Activated T-helper 1 cell treated with anti-CD3 and anti-CD28 coated beads, Interleukin-12 subunit alpha, Interleukin-12 subunit beta, Interleukin-2, Interleukin-4 antibody, amounts not matched to agents 30 ng/mL and 10 ng/mL and 1 ng/mL, durations not matched to agents 14 hours and 24 hours and 36 hours (primary cell): ENCODE measurements around the gene GPN1. TPM values are rescaled to one million over a fixed set of nuclear protein-coding genes. Genes with fewer than 3 reads are reported as not detected.
"Not testable (repeated sequence)": the region's sequence is repeated elsewhere in the genome, so short reads cannot be mapped to it uniquely, and the experiment has no call there.

Source experiments
- DNase-seq: peaks from one replicate; pipeline ENCODE4 v3.0.0; 2021; ENCODE audit warnings: low spot score
- H3K27ac Mint-ChIP-seq: one replicate; pipeline ENCODE4 v1.8.0; 2021; ENCODE audit warnings: mild to moderate bottlenecking, mixed read lengths
- H3K27me3 Mint-ChIP-seq: one replicate; pipeline ENCODE4 v1.8.0; 2022; ENCODE audit warnings: mild to moderate bottlenecking, moderate library complexity, mixed read lengths; ENCODE audit not compliant: insufficient read depth
- H3K36me3 Mint-ChIP-seq: one replicate; pipeline ENCODE4 v1.8.0; 2021; ENCODE audit warnings: low read depth, mixed read lengths
- H3K4me1 Mint-ChIP-seq: one replicate; pipeline ENCODE4 v1.8.0; 2021; ENCODE audit warnings: low read depth, mixed read lengths
- H3K4me3 Mint-ChIP-seq: one replicate; pipeline ENCODE4 v1.8.0; 2021; ENCODE audit warnings: mild to moderate bottlenecking, moderate library complexity, mixed read lengths
- H3K9me3 Mint-ChIP-seq: one replicate; pipeline ENCODE4 v1.8.0; 2021; ENCODE audit warnings: mixed read lengths
- intact Hi-C: fragments of 100-400 bp; cut with micrococcal nuclease; formaldehyde crosslinking; loops from one replicate; pipeline ENCODE4 v1.15.1; 2024
- total RNA-seq: library from RNA; stranded (reverse); gene quantifications from 2 replicates; pipeline ENCODE4 v1.2.3, GENCODE V29; 2022

The GPN1 gene
- total RNA-seq, 1 donor from 2014 or later = 51.0 TPM

DNA sequence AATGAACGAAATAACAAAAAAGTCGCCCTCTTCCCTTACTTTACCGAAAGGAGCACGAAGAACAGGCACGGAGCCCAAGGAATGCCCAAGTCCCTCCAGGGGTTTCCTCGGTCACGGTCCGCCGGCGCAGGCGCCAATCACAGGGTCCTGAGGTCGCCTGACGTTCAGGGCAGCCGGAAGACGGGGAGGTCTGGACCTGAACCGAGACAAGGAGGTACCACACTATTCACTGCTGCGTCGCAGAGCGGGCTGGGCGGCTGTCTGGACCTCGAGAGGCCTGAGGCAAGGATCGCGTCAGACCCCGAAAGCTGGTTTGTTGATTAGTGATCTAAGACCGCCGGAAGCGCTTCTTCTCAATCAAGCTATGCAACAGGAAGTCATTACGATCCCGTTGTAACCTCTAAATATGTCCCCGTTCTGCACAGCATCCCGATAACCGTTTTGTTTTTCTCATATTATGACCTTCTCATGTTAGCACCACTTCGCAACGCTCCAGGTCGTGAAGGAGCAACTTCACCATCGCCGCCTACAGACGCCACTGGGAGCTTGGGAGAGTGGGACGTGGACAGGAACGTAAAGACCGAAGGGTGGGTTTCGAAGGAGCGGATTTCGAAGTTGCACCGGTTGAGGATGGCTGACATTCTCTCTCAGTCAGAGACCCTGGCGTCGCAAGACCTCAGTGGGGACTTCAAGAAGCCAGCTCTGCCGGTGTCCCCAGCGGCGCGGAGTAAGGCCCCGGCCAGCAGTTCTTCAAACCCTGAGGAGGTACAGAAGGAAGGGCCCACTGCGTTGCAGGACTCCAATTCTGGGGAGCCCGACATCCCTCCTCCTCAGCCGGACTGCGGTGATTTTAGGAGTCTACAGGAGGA lies 34.7 kb downstream of the GPN1 start, which contains the start of the genes SLC4A1AP and SUPT7L:
TSS of gene SLC4A1AP (plus strand) at position 605 of the 869 bp plus-strand sequence. CDS start at position 631, 26 bp downstream.
TSS of gene SUPT7L (minus strand) at position 330 of the 869 bp plus-strand sequence. CDS start 1,422 bp downstream, outside the sequence.
- Mint-ChIP-seq H3K4me1 (peaks cover 55% of the 10 kb centered on the region), H3K27ac (peak within 1 kb of the TSS; percentile 97), H3K27me3 (no peaks in the 10 kb centered on the region), H3K4me3 (peak within 1 kb of the TSS; percentile 96), H3K36me3 (peaks cover 41% of the 10 kb centered on the region), H3K9me3 (no peaks in the 10 kb centered on the region)
- intact Hi-C loops = loop anchor here (1.0 to 2.0 kb wide), 11 partner anchors 20 to 727 kb away; partner anchors contain the start of genes ATRAID, EIF2B4, GTF3C2 and IFT172
- peak; percentile 70 for DNase-seq

DNA sequence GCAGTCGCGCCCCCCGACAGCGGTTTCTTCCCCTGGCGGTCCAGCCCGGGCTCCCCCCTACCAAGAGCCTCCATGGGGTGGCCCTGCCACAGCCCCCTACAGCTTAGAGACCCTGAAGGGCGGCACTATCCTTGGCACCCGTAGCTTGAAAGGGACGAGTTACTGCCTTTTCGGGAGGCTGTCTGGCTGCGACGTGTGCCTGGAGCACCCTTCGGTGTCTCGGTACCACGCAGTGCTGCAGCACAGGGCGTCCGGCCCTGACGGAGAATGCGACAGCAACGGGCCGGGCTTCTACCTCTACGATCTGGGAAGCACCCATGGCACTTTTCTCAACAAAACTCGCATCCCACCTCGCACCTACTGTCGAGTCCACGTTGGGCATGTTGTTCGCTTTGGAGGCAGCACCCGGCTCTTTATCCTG lies 35.3 kb downstream of the GPN1 start:
- H3K27me3 Mint-ChIP-seq = no peaks in the 10 kb centered on the region
- peak overlapping the region; percentile 97 for H3K27ac Mint-ChIP-seq
- peaks cover 52% of the 10 kb centered on the region for H3K4me1 Mint-ChIP-seq
- peak overlapping the region; percentile 96 for H3K4me3 Mint-ChIP-seq
- H3K36me3 Mint-ChIP-seq = peaks cover 43% of the 10 kb centered on the region
- no peaks in the 10 kb centered on the region for H3K9me3 Mint-ChIP-seq
- DNase-seq = no peak
- intact Hi-C loops = no loop called here

DNA sequence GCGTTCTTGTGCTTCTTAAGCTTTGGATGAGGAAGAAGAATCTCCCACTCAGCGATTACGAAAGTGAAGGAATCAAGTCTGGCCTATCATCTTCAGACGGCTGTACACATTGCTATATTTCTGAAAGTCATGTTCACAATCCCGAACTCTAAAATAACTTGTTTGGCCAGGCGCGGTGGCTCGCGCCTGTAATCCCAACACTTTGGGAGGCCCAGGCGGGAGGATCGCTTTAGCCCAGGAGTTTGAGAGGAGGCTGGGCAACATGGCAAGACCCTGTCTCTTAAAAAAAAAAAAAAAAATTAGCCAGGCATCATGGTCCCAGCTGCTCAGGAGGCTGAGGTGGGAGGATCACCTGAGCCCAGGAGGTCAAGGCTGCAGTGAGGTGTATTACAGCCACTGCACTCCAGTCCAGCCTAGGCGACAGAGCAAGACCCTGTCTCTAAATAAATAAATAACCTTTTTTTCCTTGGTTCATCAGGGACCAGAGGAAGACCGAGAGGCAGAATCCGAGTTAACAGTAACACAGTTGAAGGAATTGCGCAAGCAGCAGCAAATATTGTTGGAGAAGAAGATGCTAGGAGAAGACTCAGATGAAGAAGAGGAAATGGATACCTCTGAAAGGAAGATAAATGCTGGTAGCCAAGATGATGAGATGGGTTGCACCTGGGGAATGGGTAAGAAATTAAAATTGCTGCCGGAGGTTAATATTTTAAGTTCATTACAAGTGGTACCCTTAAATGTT lies 35.9 kb downstream of the GPN1 start:
- DNase-seq = no peak
- Mint-ChIP-seq H3K27ac (no peak overlapping the region), H3K27me3 (no peaks in the 10 kb centered on the region), H3K4me3 (peak overlapping the region; percentile 96), H3K4me1 (peaks cover 46% of the 10 kb centered on the region), H3K36me3 (peaks cover 40% of the 10 kb centered on the region), H3K9me3 (no peaks in the 10 kb centered on the region)
- intact Hi-C loops = no loop called here

DNA sequence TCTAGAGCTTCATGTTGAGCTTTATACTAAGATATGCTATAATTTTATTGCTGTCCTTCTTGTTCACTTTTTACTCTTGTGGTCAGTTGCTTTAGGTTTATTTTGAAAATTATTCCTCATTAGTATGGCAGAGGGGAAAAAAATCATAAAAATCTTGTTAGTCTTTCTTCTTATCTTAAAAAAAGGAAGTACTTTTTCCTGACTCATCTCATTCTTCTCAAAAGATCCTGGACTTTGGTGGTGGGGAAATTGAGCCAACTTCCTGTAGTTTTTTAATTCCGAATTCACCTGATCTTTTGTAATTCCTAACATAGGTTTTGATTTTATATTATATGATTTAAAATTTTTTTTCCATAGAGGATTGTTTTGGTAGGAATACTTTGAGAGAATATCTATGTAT lies 38.6 kb downstream of the GPN1 start:
- Mint-ChIP-seq H3K4me1 (peaks cover 30% of the 10 kb centered on the region), H3K4me3 (no peak overlapping the region), H3K36me3 (peaks cover 33% of the 10 kb centered on the region), H3K27ac (no peak overlapping the region), H3K9me3 (no peaks in the 10 kb centered on the region), H3K27me3 (no peaks in the 10 kb centered on the region)
- intact Hi-C loops = no loop called here
- no peak for DNase-seq

DNA sequence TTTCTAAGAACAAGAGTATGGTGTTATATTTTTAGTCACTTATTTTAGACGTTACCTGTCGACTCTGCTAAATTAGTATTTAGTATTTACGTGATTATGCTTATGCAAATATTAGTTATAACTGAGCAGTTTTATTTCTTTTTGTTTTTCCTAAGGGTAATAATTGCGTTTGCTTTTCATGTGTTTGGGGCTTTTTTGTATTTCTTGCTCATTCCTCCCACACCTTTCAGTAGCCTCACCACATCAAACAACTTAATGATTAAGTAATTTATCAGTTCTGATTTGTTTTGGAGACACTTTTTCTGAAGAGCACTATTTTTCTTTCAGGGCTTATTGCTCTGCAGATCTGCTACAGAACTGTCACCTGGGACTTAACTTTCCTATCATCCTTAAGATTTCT lies 42.4 kb downstream of the GPN1 start:
- H3K36me3 Mint-ChIP-seq = peaks cover 47% of the 10 kb centered on the region
- DNase-seq = no peak
- no peak overlapping the region for H3K27ac Mint-ChIP-seq
- no peak overlapping the region for H3K4me3 Mint-ChIP-seq
- no peaks in the 10 kb centered on the region for H3K9me3 Mint-ChIP-seq
- intact Hi-C loops = no loop called here
- no peaks in the 10 kb centered on the region for H3K27me3 Mint-ChIP-seq
- H3K4me1 Mint-ChIP-seq = peaks cover 6% of the 10 kb centered on the region

DNA sequence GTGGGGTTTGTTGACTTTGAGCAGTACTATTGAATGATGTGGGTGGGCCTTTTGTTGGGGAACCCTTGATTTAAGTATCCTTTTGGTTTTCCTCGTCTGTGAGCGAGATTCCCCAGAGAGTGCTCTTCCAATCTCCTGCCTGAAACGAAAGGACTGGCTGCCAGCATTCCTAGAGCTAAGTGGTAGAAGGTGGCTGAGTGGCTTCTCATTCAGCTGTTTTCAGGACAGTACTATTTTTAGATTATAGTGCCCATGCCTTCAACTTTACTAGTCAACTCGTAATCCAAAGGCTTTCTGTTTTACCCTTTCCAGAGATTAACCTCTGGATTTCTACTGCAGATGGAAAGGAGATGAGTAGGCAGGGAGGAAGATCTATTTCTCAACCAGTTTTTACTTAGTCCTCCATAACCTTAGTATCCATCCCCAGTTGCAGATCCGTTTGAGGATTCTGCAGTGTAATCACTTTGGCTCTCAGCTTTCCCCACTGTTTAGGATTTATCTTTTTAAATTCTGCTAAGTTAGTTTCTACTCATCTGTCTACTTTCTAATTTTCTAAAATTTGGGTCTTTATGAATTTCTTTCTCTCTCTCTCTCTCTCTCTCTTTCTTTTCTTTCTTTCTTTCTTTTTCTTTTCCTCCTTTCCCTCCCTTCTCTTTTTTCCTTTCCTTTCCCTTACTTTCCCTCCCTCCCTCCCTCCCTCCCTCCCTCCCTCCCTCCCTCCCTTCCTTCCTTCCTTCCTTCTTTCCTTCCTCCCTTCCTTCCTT lies 44.1 kb downstream of the GPN1 start:
- H3K4me3 Mint-ChIP-seq = no peak overlapping the region
- peaks cover 42% of the 10 kb centered on the region for H3K36me3 Mint-ChIP-seq
- no peaks in the 10 kb centered on the region for H3K9me3 Mint-ChIP-seq
- no peak for DNase-seq
- intact Hi-C loops = no loop called here
- no peaks in the 10 kb centered on the region for H3K27me3 Mint-ChIP-seq
- no peak overlapping the region for H3K27ac Mint-ChIP-seq
- H3K4me1 Mint-ChIP-seq = peaks cover 6% of the 10 kb centered on the region

DNA sequence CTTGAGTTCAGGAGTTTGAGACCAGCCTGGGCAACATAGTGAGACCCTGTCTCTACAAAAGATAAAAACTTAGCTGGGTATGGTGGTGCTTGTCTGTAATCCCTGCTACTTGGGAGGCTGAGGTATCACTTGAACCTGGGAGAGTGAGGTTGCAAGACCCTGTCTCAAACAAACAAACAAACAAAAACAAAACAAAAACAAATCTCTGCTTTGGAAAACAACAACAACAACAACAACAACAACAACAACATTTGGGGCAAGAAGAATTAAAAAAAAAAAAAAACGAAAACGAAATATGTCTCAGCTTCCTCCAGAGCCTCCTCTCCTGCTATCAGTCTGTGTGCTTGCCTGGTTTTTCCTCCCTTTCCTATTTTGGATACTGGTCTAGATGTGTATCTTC lies 51.7 kb downstream of the GPN1 start:
- Mint-ChIP-seq H3K27me3 (no peaks in the 10 kb centered on the region), H3K9me3 (no peaks in the 10 kb centered on the region), H3K4me3 (no peak overlapping the region), H3K4me1 (peaks cover 31% of the 10 kb centered on the region), H3K36me3 (peaks cover 32% of the 10 kb centered on the region), H3K27ac (peak overlapping the region; percentile 27)
- DNase-seq = no peak
- intact Hi-C loops = no loop called here

DNA sequence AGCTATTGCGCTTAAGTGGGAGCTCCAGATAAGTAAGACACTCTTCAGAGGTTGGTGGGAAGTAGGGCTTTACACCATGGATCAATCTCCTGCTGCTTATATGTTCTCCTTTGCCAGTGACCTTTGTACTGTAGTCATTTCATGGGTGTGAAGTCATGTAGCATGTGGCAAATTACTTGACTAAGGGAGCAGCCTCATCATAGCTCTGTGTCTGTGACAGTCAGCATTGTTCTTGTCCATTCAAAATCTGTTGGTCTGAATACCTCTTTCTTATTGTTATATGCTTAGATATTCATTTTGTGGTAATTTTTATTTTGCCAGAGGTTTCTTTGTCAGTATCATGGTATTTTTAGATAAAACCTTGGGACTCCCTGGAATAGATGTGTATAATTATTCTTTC lies 53.0 kb downstream of the GPN1 start:
- Mint-ChIP-seq H3K27me3 (no peaks in the 10 kb centered on the region), H3K4me3 (no peak overlapping the region), H3K36me3 (peaks cover 31% of the 10 kb centered on the region), H3K27ac (peak overlapping the region; percentile 74), H3K4me1 (peaks cover 32% of the 10 kb centered on the region), H3K9me3 (no peaks in the 10 kb centered on the region)
- intact Hi-C loops = no loop called here
- DNase-seq = no peak

DNA sequence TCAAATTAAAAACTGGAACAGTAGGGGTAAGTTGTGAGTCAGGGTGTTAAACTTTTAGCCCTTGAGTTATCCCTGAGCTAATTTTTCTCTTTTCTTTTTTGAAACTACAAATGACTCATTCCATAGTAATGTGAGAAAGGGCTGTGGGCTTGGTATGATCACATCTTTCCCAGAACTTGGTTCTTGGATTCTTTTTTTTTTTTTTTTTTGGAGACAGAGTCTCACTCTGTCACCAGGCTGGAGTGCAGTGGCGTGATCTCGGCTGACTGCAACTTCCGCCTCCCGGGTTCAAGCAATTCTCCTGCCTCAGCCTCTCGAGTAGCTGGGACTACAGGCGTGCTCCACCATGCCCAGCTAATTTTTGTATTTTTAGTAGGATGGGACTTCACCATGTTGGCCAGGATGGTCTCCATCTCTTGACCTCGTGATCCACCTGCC lies 53.5 kb downstream of the GPN1 start:
- Mint-ChIP-seq H3K27ac (peak overlapping the region; percentile 74), H3K36me3 (peaks cover 31% of the 10 kb centered on the region), H3K4me1 (peaks cover 32% of the 10 kb centered on the region)
- H3K4me3 Mint-ChIP-seq, H3K9me3 Mint-ChIP-seq, H3K27me3 Mint-ChIP-seq, DNase-seq, intact Hi-C loops: not testable (repeated sequence)

DNA sequence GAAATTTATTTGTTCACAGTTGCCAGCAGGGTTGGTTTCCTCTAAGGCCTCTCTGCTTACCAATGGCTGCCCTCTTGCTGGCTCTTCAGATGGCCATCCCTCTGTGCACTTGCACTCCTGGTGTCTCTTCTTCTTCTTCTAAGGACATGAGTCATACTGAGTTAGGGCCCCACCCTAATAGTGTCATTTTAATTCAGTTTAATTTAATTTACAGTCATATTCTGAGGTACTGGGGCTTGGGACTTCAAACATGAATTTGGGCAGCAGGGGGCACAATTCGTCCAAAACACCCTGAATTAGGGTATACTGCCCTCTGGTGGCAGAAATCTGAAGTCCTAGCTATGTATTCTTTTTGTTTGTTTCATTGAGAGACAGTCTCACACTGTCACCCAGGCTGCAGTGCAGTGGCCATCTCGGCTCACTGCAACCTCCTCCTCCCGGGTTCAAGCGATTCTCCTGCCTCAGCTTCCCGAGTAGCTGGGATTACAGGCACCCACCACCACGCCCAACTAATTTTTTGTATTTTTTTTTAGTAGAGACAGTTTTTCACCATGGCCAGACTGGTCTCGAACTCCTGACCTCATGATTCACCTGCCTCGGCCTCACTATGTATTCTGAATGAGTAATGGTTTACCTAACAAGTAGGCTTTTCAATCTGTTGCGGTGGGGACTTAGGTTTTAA lies 54.7 kb downstream of the GPN1 start:
- intact Hi-C loops = loop anchor here (1.0 kb wide), 7 partner anchors 20 to 327 kb away; partner anchors contain the start of genes EIF2B4, GTF3C2, IFT172 and NRBP1
- no peaks in the 10 kb centered on the region for H3K9me3 Mint-ChIP-seq
- DNase-seq = peak; percentile 80
- no peaks in the 10 kb centered on the region for H3K27me3 Mint-ChIP-seq
- H3K4me1 Mint-ChIP-seq = peaks cover 32% of the 10 kb centered on the region
- H3K36me3 Mint-ChIP-seq = peaks cover 29% of the 10 kb centered on the region
- H3K27ac Mint-ChIP-seq = peak overlapping the region; percentile 74
- no peak overlapping the region for H3K4me3 Mint-ChIP-seq

DNA sequence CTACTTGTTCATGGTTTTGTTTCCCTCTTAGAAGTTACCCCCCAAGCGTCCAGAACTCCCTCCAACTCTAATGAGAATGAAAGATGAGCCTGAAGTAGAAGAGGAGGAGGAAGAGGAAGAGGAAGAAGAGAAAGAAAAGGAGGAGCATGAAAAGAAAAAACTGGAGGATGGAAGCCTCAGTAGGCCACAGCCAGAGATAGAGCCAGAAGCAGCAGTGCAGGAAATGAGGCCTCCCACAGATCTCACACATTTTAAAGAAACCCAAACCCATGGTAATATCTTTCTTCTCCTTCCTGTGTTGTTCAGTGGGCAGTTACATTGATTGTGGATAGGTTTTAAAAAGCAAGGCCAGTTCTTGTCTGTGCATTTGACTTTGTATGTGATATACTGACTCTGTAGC lies 56.2 kb downstream of the GPN1 start:
- not testable (repeated sequence) for H3K4me3 Mint-ChIP-seq, DNase-seq

DNA sequence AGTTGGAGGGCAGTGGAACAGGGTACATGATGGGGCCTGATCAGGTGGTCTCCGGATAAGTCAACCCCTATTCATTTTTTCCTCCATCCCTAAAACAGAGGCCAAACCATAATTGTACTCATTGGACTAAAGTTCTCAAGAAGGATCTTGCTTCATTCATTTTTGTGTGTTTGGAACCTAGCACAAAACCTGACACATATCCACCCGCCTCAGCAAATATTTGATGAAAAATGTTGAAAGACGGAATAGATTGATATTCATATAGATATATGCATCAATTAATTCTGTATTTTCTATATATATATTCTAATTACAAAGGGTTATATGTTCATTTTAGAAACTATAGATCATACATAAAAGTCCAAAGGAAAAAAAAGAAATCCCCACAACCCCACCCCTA lies 56.7 kb downstream of the GPN1 start:
- Mint-ChIP-seq H3K4me1 (peaks cover 32% of the 10 kb centered on the region), H3K9me3 (no peaks in the 10 kb centered on the region), H3K4me3 (no peak overlapping the region), H3K27me3 (no peaks in the 10 kb centered on the region), H3K27ac (peak overlapping the region; percentile 87), H3K36me3 (peaks cover 29% of the 10 kb centered on the region)
- intact Hi-C loops = no loop called here
- no peak for DNase-seq

More for the DNA sequence above, 56.2 kb downstream of the GPN1 start:
- H3K9me3 Mint-ChIP-seq, H3K27me3 Mint-ChIP-seq, intact Hi-C loops: not testable (repeated sequence)
- peak overlapping the region; percentile 87 for H3K27ac Mint-ChIP-seq
- peaks cover 30% of the 10 kb centered on the region for H3K36me3 Mint-ChIP-seq
- H3K4me1 Mint-ChIP-seq = peaks cover 32% of the 10 kb centered on the region
